Skeletal muscle satellite cell (primary cell): ENCODE results near the gene TENM4.

Experiments used
- H3K27me3 ChIP-seq: 2 replicates; pipeline ENCODE4 v1.7.0; 2013; ENCODE audit warnings: low read length; ENCODE audit not compliant: control insufficient read depth, insufficient read depth
- H3K36me3 ChIP-seq: 2 replicates; pipeline ENCODE4 v1.7.0; 2013; ENCODE audit warnings: mild to moderate bottlenecking, control low read depth, low read length; ENCODE audit not compliant: insufficient read depth
- H3K4me1 ChIP-seq: 2 replicates; pipeline ENCODE4 v1.7.0; 2013; ENCODE audit warnings: low read length; ENCODE audit not compliant: control insufficient read depth, insufficient read depth
- H3K4me2 ChIP-seq: 2 replicates; pipeline ENCODE4 v1.7.0; 2013; ENCODE audit warnings: mild to moderate bottlenecking, low read length
- H3K4me3 ChIP-seq: 2 replicates; pipeline ENCODE4 v1.7.0; 2013; ENCODE audit warnings: low read length
- H3K9ac ChIP-seq: 2 replicates; pipeline ENCODE4 v1.7.0; 2013; ENCODE audit warnings: mild to moderate bottlenecking, low read depth, low read length, moderate library complexity
- H3K9me3 ChIP-seq: replicated peaks from 2 replicates; pipeline ENCODE4 v1.7.0; 2013; ENCODE audit warnings: mild to moderate bottlenecking, control low read depth, low read length

The TENM4 gene

DNA sequence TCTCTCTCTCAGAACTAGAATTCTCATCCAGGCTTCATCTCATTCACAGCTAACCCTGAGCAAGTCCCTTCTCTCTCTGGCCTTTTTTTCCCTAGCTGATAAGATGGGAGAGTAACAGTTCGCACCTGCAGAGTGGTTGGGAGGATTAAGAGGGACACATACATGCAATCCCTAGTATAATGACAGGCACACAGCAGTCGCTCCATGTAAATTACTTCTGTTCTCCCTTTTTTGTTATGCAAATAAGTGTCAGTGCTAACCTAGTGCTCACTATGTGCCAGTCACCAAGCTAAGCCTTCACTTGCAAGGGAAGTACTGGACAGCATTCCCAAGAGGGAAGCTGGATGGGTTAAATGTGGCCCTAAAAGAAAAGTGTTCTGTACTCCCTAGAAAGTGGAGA is 63.4 kb downstream of the TENM4 start:
- no peaks in the 10 kb centered on the region for H3K36me3 ChIP-seq

DNA sequence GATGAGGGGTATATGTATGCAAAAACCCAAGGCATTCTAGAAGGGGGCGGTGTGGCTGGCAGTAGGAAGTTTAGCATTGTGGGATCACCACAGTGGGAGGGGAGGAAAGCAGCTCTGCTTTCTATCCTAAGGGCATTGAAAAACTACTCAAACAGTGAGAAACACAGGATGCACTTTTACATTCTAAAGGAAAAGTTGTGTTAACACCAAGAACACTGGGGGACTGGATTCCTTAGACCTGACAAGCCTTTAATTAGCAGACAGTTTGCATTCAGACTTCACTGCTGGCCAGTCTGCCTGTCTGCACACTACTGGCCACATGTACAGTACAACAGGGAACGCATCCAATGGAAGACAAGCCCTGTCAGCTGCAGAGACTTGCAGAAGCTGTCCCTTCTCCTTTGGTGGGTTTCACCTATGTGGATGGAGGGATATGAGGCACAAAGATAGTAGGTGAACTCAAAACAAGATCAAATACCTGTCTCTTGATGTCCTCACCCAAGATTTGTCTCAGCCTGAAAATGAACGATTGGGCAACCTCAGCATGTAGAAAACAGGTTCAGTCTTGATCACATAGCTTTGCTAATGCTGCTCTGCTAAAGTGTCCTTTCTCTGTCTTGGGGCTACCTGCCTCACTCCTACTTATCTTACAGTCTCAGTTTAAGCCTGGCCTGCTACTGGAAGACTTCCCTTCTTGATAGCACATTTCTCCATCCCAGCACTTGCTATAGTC is 64.8 kb downstream of the TENM4 start:
- no peaks in the 10 kb centered on the region for H3K9me3 ChIP-seq
- H3K4me3 ChIP-seq, result no peak overlapping the region
- H3K27me3 ChIP-seq, result no peaks in the 10 kb centered on the region
- H3K36me3 ChIP-seq, result no peaks in the 10 kb centered on the region
- no peaks in the 10 kb centered on the region for H3K4me1 ChIP-seq
- no peak overlapping the region for H3K9ac ChIP-seq
- no peak overlapping the region for H3K4me2 ChIP-seq

More for the DNA sequence above, 63.4 kb downstream of the TENM4 start:
- H3K27me3 ChIP-seq, result no peaks in the 10 kb centered on the region
- no peak overlapping the region for H3K9ac ChIP-seq
- no peaks in the 10 kb centered on the region for H3K9me3 ChIP-seq
- no peak overlapping the region for H3K4me2 ChIP-seq
- H3K4me1 ChIP-seq, result no peaks in the 10 kb centered on the region
- no peak overlapping the region for H3K4me3 ChIP-seq

DNA sequence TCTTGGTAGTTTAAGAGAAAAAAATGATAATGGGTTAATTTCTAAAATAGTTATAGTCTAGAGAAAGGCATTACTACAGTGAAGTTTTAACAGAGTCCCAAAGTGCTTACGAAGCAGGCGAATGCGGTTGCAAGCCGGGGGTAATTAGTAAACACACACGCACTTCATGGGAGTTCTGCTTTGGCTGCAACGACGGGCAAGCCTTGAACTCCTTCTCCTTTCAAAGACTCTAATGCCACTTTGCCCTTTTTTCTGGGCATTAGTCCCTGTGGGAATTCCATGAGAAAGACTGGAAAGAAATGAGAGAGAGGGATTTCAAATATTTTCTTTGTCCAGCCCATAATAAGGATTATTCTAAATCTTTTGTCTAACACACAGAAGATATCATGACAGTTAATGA is 66.1 kb downstream of the TENM4 start:
- H3K27me3 ChIP-seq, result no peaks in the 10 kb centered on the region

DNA sequence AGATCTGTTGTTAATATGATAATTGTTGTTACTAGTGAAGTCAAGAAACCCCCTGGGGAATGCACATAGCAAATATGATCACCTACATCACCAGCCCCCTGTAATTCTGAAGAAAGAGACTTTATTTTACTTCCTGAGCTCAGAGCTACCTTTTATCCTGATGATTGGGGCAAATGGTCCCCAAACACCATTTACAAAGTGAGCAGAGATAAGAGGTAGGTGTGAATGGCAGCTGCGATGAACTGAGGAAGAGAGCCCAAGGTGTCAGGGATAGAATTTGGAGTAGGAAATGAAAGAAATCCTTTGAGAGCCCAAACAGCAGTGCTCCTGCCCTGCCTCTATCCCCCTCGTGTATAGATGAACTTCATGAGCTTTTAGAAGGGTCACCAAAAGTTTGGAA is 69.1 kb downstream of the TENM4 start:
- no peaks in the 10 kb centered on the region for H3K36me3 ChIP-seq

More for the DNA sequence above, 66.1 kb downstream of the TENM4 start:
- no peaks in the 10 kb centered on the region for H3K36me3 ChIP-seq
- no peak overlapping the region for H3K9ac ChIP-seq
- no peak overlapping the region for H3K4me2 ChIP-seq
- H3K9me3 ChIP-seq, result no peaks in the 10 kb centered on the region
- no peaks in the 10 kb centered on the region for H3K4me1 ChIP-seq
- H3K4me3 ChIP-seq, result no peak overlapping the region

DNA sequence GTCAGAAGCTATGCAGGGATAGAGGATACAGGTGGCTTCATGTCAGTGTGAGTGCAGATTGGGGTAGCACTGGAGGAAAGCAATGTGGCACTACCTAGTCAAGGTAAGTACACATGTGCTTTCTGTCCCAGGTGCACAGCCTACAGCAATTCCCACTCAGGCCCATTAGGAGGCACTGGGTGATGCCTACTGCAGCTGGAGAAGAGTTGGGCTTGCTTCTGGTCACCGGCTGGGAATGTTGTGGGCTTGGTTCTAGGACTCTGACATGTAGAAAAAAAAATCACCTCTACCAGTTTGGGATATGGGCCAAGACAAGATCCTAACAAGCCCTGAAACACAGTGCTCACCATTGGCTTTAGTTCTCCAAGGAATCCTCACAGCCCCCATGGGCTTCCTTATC is 69.7 kb downstream of the TENM4 start:
- Histone ChIP-seq H3K9ac (no peak overlapping the region), H3K9me3 (no peaks in the 10 kb centered on the region), H3K4me2 (no peak overlapping the region), H3K27me3 (no peaks in the 10 kb centered on the region), H3K4me3 (no peak overlapping the region), H3K36me3 (no peaks in the 10 kb centered on the region), H3K4me1 (no peaks in the 10 kb centered on the region)

More for the DNA sequence above, 69.1 kb downstream of the TENM4 start:
- no peak overlapping the region for H3K4me3 ChIP-seq
- no peak overlapping the region for H3K9ac ChIP-seq
- H3K4me1 ChIP-seq, result no peaks in the 10 kb centered on the region
- no peak overlapping the region for H3K4me2 ChIP-seq
- H3K27me3 ChIP-seq, result no peaks in the 10 kb centered on the region
- H3K9me3 ChIP-seq, result no peaks in the 10 kb centered on the region

DNA sequence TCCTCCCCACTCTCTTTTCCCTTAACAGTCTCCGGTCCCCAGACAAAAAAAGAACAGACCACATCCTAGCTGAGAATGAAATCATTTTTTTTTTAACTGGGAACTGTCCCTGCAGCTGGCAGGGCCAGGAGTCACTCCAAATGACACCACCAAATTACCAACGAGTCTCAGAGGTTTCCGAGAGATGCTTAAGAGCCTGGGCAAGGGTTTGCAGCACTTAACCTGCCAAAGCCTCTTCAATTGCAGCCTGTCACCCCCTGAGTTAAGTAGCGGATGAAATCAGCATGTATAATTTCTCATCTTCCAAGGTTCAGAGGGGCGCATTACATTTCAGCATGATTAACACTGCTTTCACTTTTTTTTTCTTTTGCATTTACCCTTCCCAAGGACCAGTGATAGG is 71.8 kb downstream of the TENM4 start:
- Histone ChIP-seq H3K27me3 (no peaks in the 10 kb centered on the region), H3K4me3 (no peak overlapping the region), H3K36me3 (no peaks in the 10 kb centered on the region), H3K9ac (no peak overlapping the region), H3K4me1 (no peaks in the 10 kb centered on the region), H3K9me3 (no peaks in the 10 kb centered on the region), H3K4me2 (no peak overlapping the region)

DNA sequence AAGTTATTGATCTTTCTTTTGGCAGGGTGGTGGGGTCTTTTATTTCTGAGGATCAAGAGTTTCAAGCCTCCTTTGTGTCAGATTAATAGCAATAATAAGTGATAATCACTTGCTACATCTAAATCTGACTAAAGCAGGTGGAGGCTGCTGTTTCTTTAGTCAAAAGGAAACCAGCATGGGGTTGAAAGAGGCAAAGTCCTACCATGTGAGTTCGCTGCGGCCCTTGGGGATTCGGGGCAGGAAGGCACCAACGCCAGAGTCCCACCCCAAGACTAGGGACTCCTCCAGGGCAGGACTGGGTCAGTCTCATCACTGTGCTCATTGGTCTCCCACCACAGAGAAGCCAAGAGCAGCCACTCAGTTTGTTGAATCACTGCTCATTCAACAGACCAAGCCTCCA is 73.0 kb downstream of the TENM4 start:
- H3K27me3 ChIP-seq, result no peaks in the 10 kb centered on the region
- no peak overlapping the region for H3K9ac ChIP-seq
- no peaks in the 10 kb centered on the region for H3K9me3 ChIP-seq
- H3K36me3 ChIP-seq, result no peaks in the 10 kb centered on the region
- no peak overlapping the region for H3K4me2 ChIP-seq
- no peak overlapping the region for H3K4me3 ChIP-seq
- no peaks in the 10 kb centered on the region for H3K4me1 ChIP-seq

DNA sequence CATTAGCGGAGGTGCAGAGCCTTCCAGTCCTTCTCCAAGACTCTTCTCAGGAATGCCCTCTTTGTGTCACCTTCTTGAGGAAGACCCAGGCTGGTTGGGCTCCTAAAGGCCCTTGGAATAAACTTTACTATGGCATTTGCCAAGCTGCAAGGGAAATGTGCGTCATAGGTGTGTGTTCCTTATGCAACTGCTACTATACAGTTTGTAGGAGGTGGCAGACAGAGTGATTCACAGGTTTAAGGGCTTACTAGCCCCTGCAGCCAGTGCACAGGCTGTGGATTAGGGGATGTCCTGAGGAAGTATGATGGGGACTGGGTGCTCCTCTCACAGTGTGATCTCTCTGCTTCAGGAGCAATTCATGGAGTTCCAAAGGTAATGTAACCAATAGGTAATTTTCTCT is 74.6 kb downstream of the TENM4 start:
- H3K4me1 ChIP-seq, result no peaks in the 10 kb centered on the region
- H3K4me2 ChIP-seq, result no peak overlapping the region
- no peaks in the 10 kb centered on the region for H3K9me3 ChIP-seq
- no peaks in the 10 kb centered on the region for H3K27me3 ChIP-seq
- H3K36me3 ChIP-seq, result no peaks in the 10 kb centered on the region
- H3K9ac ChIP-seq, result no peak overlapping the region
- no peak overlapping the region for H3K4me3 ChIP-seq

DNA sequence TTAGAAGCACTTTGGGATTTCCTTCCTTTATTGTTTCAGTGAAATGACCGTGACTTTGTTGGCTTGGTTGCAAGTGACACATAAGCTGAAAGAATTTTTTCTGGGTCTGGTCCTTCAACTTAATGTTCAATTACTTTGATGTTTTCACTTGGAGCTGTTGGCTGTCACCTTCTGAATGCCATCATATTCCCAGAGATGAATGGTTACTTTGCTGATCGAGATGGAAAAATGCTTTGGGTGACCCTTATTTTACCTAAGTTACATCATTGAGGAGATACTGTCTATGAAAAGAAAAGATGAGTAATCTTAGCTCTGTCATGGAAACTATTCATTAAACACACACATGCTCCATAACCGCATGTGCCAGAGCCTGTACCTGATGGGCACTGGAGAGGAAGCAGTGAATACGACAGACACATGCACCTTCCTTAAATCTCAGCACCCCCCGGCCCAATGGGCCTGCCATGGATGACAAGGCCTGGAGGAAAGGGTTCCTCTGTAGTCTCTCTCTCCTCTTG is 76.9 kb downstream of the TENM4 start:
- no peak overlapping the region for H3K9ac ChIP-seq
- H3K4me2 ChIP-seq, result no peak overlapping the region
- no peaks in the 10 kb centered on the region for H3K36me3 ChIP-seq
- no peaks in the 10 kb centered on the region for H3K4me1 ChIP-seq
- H3K27me3 ChIP-seq, result no peaks in the 10 kb centered on the region
- no peak overlapping the region for H3K4me3 ChIP-seq
- no peaks in the 10 kb centered on the region for H3K9me3 ChIP-seq

DNA sequence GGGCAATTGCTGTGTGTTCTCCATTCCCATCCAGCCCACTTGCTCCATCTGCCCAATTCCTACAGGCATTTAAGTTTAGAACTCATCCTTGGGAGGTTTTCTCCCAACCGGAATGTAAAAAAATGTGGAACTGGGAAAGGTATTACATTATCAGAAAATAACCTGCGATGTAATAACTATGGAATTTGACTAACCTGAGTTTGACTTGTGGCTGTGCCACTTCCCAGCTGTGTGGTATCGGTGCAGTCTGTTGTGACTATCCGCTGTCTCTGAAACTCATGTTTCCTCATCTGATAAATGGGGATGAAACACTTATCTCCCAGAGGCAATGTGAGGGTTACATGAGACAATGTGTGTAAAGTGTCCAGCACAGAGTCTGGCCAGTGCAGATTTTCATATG is 77.6 kb downstream of the TENM4 start:
- Histone ChIP-seq H3K4me1 (no peaks in the 10 kb centered on the region), H3K27me3 (no peaks in the 10 kb centered on the region), H3K36me3 (no peaks in the 10 kb centered on the region), H3K9me3 (no peaks in the 10 kb centered on the region), H3K9ac (no peak overlapping the region), H3K4me3 (no peak overlapping the region), H3K4me2 (no peak overlapping the region)

DNA sequence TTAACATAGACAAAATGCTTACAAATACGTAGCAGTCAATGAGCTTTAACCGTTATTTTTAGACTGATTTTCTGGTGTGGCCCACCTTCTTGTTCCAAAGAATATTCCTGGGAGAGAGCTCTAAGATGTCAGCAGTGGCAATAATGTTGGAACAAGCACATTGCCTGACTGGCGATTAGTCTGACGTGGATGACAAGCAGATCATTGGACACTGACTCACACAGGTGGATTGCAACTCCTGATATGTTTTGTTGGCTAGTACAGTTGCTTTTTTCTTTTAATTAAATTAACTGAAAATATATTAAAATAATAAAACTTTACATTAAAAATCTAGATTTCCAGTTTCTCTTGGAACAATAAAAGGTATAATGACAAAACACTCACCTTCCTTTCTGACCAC is 78.0 kb downstream of the TENM4 start:
- Histone ChIP-seq H3K36me3 (no peaks in the 10 kb centered on the region), H3K4me1 (no peaks in the 10 kb centered on the region), H3K4me2 (no peak overlapping the region), H3K9me3 (no peaks in the 10 kb centered on the region), H3K4me3 (no peak overlapping the region), H3K9ac (no peak overlapping the region), H3K27me3 (no peaks in the 10 kb centered on the region)

DNA sequence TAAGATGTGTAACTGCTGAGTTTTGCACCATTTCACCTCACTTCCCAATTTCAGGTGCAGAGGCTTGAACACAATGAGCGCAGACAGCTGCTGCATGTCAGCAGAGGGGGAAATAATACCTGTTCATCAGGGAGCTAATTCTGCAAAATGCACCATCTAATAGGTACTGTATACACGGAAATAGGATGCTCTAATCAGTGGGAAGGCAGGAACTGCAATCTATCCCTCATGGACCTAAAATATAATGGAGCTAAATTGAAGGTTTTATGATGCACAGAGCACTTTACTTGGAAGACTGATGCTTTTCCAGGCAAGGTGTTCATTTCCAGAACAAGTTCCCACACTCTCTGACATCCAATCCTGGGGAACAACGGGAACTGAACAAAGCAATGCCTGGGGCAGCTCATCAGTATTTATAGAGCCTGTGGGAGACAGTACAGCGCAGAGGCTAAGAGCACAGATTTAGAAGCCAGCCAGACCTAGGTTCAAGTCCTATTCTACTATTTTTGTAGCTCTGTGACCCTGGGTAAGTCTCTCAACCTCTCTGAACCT is 78.5 kb downstream of the TENM4 start:
- H3K36me3 ChIP-seq, result no peaks in the 10 kb centered on the region
- H3K9me3 ChIP-seq, result no peaks in the 10 kb centered on the region
- no peaks in the 10 kb centered on the region for H3K4me1 ChIP-seq
- H3K27me3 ChIP-seq, result no peaks in the 10 kb centered on the region
- H3K9ac ChIP-seq, result no peak overlapping the region
- H3K4me2 ChIP-seq, result no peak overlapping the region
- no peak overlapping the region for H3K4me3 ChIP-seq
